ENCODE measurements around the gene KPNA5.
"Not testable (repeated sequence)": the region's sequence is repeated elsewhere in the genome, so short reads cannot be mapped to it uniquely, and the experiment has no call there.

The KPNA5 gene

DNA sequence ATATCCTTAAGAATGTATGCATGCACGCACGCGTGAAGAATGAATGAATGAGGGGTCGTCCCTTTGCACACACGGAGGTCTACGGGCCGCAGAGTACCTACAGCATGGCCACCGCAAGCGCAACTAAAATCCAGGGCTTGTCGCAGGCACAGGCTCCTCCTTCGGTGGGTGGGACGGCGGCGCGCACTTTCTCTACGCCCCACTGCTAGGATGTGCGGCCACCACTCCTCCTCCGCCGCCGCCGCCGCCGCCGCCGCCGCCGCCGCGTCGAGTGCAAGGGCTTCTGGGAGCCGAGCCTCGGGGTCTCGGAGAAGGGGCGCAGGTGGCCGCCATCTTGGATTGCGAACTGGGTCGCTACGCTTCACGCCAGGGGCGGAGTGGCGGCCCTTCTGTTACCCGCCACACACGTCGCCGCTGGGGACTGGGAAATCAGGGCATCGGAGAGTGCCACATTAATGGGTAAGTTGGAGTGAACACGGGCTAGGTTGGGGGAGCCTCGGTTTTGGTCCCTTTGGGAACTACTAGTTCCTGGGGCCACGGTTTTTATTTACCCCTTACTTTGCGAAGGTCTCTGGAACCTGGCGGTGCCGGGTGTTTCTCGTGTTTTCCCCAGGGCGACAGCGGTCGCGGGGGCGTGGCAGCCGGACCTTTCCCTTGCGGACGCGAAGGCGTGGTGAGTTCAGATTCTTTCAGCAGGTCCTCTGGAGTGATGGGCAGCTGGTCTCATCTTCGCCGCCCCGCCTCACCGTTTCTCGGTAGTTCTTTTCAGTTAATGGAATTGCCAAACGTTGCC is at the start of gene KPNA5:
Gene KPNA5 (plus strand): TSS at position 332 of the 793 bp plus-strand sequence. CDS start 124 bp downstream, at position 456.
- DNase-seq, result peak; percentile 83

DNA sequence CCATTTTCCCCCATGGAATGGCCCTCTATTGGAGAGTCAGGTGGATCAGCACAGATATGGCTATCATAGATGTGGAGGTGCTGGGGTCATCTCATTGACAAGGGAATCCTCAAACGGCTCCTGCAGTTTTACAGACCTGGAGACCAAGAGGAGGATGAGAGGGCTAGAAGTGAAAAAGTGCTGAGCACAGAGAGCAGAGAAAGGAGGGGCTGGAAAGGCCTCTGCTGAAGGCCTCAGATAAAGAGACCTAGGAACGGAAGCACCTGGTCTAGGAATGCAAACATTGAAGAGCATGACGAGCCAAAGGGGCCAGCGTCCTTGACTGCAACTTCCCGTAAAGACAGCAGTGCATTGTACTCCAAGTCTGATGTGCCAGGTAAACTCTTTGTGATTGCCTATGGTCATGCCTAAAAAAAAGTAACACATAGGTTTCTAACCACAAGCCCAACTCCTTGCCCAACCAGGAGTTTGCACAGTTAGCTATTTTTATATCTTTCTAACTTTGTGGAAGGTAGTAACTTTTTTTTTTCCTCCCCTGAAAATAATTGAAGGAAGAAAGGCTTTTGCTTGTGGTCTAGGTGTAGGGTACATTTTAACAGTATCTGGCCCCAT is 49.5 kb upstream of the KPNA5 start:
- no peak for DNase-seq

DNA sequence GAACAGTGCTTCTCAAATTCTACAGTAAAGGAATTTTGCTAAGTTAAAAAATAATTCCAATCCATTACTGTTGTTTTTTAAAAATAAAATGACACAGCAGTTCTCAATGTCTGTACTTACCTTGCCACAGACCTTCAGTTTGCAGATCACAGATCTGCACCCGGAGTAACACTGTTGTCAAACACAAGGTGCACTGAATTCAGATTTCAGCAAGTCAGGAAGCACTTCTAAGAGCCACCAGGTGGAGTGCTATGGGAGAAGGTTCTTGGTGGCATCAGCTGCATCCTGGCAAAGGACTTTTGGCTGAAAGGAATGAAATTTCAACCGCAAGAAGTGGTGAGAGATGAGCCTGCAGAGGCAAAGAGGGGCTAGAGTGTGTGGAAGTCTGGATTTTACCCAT is 47.3 kb upstream of the KPNA5 start:
- no peak for DNase-seq

DNA sequence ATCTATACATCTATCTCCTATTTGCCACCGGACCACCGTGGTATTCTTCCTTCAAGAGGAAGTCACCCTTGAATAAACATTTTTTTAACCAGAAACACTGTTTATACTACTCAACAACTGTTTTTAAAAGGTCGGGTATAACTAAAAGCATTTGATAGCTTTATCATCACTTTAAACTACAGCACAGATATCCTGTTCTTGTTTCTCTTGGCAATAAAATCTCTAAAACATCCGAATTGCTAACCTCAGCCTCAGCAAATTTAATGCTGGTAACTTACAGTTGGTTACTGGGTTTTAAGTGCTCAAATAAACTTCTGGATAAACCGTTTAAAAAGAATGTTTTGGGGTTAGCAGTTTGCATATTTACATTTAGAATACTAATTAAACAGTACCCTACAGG is 32.9 kb upstream of the KPNA5 start:
- DNase-seq, result no peak

DNA sequence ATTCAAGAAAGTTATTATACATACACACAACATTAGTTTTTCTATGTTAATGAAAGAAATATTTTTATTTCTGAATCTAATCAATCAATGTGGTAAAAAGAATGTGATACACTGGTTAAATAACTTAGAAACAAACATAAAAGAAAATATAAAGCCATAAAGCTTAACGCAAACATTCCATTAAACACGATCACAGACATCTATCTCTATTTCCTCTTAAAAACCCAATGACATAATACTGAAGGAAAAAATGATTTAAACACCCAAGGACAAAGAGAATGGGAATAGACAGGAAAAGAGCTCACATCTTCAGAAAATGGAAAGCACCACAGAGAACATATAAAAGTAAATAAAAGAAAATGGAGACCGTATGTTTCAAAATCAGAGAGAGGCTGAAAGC is 31.9 kb upstream of the KPNA5 start:
- no peak for DNase-seq

DNA sequence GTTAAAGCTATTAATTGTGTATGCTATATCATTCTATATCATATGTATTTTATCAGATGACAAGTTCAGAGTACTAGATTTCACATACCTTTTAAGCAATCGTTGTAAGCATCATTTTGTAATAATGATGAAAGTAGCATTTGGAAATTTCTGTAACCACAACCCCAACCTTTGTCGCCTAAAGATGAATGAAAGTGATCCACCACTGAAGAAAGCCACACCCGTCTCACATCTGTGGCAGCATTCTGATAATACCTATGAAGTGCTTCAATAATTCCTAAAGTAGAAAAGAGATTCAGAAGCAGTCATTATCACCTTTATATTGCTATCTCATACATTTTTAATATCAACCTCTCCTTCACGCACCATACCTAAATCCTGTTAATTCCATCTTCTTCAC is 29.1 kb upstream of the KPNA5 start:
- no peak for DNase-seq

DNA sequence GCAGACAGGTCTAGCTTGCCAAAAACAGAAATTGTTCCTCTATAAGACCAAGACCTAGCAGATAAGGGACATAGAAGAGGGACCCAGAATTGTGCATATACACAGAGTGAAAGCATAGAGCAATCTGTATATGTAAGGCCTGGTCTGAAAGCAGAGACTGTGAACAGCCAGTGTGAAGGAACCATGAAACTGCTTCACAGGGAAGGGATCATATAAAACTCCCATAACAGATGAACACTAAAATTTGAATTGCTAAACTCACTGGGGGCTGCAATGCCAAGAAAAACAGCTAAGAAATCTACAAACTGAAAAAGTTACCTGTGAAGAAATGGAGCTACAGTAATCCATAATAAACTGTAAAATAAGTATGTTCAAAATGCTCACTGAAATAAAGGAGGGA is 19.4 kb upstream of the KPNA5 start:
- DNase-seq, result no peak

DNA sequence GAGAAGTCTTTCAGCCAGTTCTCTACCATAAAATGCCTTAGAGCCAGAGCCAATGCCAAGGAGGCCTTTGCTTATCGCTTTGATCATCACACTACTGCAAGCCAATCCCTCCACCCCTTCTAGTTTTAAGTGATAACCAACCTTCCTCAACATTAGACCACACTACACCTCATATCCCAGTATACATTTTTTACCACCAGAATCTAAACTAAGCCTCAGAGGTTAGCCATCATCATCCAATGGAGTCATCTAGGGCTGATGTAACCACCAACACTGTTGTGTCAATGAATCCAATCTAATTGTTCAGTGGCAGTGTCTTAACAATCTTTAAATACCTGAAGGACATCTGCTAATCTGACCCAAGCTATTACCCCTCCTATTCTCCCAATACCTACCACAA is 18.8 kb upstream of the KPNA5 start:
- no peak for DNase-seq

DNA sequence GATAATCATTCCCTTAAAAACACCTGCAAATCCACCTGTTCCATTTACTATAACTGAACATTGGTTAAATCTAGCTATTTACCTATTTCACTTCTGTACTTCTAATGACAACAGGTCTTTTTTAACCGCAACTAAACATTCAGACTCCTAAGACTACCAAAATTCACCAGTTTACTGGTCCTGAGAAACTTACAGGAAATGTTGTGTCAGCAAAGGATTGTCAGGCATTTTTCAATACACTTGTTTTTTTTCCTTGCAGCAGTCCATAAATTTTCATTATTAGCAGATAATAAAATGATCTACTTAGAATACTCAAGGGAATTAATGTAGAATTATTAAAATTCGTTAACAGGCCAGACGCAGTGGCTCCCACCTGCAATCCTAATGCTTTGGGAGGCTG is 17.7 kb upstream of the KPNA5 start:
- DNase-seq, result no peak

DNA sequence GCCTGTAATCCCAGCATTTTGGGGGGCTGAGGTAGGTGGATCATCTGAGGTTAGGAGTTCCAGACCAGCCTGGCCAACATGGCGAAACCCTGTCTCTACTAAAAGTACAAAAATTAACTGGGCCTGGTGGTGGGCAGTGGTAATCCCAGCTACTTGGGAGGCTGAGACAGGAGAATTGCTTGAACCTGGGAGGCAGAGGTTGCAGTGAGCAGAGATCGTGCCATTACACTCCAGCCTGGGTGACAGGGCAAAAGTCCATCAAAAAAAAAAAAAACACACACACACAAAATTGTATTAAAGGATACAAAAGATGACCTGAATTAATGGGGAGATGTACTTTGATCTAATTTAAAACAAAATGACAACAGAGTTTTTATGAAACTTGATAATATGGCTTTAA is 16.8 kb upstream of the KPNA5 start:
- not testable (repeated sequence) for DNase-seq

DNA sequence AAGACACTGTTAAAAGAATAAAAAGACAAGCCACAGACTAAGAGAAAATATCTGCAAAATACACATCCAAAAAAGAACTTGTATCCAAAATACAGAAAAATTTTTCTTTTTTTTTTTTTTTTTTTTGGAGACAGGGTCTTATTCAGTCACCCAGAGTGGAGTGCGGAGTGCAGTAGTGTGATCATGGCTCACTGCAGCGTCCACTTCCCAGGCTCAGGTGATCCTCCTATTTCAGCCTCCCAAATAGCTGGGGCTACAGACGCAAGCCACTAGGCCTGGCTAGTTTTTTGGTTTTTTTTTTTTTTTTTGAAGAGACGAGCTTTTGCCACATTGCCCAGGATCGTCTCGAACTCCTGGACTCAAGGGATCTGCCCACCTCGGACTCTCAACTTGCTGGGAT is 15.5 kb upstream of the KPNA5 start:
- no peak for DNase-seq

DNA sequence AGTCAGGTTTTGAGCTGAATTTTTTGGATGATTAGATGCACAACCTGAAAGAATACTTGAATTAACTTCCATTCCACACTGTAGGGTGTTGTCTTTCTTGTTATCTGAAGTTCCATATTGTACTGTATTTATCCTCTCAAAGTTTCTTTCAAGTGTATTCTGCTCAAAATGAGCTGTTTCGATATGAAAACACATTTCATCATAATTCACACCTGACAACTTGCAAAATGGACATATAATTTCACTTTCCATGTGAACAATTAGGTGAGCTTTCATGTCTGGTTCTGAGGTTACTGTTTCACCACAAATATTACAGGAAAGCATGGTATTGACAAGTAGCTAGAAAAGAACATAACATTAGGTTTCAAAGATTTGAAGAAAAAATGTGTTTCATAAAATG is 14.1 kb upstream of the KPNA5 start:
- no peak for DNase-seq

DNA sequence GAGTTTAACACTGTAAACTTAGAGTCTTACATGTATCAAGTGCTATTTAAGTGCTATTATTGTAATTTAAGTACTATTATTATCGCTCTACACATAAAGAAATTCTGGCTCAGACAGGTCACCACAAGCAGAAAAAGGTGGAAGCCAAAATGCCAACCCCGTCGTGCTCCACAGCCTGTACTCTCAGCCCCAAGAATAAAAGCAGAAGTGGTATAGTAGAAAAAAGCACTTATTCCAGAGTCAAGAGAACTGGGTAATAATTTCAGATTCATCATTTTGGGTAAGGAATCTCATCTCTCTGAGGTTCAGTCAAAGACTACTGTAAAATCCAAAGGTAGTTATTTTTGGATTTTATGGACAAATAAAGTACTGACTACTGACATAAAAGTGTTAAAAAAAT is 13.4 kb upstream of the KPNA5 start:
- no peak for DNase-seq

DNA sequence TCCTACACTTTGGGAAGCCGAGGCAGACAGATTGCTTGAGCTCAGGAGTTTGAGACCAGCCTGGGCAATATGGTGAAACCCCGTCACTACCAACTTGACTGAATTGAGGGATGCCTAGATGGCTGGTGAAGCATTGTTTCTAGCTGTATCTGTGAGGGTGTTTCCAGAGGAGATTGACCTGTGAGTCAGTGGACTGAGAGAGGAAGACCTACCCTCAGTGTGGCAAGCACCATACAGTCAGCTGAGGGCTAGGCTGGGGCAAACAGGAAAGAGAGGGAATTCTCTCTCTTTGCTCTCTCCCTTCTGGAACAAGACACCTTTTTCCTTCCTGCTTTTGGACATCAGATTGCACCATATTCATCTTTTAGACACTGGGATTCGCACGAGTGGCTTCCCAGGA is 8.7 kb upstream of the KPNA5 start:
- DNase-seq, result no peak

DNA sequence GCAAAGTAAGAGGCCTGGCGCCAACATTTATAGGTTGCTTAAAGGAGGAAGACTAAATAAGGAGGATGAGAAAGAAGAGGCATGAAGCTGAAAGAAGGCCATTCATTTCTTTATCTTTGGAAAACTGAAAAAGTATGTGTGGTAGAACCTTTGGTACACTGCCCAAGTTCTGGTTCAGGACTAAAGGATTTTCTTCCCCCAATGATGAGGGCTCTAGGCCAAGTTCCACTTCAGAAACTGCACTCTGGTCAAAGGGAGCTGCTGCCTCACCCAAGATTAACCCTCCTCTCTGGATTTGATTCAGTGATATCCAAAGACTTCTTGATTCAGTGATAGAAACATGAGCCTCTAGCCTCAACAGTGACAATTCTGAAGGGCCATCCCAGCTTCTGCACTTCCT is 5.0 kb upstream of the KPNA5 start:
- DNase-seq, result no peak

DNA sequence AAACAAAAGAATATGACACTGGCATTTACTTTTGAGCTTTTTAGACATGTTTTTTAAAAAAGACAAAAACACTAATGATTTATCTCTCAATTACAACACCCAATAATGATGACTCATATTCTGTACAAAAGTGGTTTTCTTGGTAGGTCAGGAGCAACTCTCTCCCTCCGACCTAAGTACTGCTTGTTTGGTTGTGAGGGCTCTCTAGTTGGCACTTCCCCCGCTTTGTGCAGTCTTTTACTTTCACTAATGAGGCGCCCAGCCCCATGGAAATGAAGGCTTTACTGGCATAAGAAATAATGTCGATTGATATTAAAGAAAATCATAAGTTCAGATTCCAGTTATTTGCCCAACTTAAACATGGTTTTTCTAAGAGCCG is 1.3 kb downstream of the KPNA5 start:
- no peak for DNase-seq

DNA sequence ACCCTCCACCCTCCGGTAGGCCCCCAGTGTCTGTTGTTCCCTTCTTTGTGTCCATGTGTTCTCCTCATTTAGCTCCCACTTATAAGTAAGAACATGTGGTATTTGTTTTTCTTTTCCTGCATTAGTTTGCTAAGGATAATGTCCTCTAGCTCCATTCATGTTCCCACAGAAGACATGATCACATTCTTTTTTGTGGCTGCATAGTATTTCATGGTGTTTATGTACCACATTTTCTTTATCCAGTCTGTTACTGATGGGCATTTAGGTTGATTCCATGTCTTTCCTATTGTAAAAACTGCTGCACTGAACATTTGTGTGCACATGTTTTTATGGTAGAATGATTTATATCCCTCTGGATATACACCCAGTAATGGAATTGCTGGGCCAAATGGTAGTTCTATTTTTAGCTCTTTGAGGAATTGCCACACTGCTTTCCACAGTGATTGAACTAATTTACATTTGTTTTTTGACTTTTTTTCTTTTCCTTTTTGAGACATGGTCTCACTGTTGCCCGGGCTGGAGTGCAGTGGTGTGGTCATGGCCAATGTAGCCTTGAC is 4.5 kb downstream of the KPNA5 start:
- no peak for DNase-seq

DNA sequence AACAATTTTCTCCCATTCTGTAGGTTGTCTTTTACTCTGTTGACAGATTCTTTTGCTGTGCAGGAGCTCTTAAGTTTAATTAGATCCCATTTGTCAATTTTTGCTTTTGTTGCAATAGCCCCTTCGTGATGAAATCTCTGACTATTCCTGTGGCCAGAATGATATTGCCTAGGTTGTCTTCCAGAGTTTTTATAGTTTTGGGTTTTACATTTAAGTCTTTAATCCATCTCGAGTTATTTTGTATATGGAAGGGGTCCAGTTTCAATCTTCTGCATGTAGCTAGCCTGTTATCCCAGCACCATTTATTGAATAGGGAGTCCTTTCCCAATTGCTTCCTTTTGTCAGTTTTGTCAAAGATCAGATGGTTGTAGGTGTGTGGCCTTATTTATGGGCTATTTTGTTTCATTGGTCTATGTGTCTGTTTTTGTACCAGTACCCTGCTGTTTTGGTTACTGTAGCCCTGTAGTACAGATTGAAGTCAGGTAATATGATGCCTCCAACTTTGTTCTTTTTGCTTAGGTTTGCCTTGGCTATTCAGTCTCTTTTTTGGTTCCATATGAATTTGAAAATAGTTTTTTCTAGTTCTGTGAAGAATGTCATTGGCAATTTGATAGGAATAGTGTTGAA is 5.6 kb downstream of the KPNA5 start:
- not testable (repeated sequence) for DNase-seq

DNA sequence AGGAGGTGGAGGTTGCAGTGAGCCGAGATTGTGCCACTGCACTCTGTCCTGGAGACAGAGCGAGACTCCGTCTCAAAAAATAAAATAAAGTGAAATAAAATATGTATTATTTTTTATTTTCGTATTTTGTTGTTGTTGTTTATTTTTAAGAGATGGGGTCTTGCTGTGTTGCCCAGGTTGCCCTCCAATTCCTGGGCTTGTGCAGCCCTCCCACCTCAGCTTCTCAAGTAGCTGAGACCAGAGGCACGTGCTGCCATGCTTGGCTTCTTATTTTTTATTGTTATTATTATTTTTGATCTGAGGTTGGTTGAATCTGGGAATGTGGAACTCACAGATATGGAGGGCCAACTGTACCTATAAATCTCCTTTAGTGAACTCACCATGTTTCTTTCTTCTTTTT is 10.1 kb downstream of the KPNA5 start:
- no peak for DNase-seq

DNA sequence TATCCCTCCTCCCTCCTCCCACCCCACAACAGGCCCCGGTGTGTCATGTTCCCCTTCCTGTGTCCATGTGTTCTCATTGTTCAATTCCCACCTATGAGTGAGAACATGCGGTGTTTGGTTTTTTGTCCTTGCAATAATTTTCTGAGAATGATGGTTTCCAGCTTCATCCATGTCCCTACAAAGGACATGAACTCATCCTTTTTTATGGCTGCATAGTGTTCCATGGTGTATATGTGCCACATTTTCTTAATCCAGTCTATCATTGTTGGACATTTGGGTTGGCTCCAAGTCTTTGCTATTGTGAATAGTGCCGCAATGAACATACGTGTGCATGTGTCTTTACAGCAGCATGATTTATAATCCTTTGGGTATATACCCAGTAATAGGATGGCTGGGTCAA is 11.9 kb downstream of the KPNA5 start:
- DNase-seq, result not testable (repeated sequence)

DNA sequence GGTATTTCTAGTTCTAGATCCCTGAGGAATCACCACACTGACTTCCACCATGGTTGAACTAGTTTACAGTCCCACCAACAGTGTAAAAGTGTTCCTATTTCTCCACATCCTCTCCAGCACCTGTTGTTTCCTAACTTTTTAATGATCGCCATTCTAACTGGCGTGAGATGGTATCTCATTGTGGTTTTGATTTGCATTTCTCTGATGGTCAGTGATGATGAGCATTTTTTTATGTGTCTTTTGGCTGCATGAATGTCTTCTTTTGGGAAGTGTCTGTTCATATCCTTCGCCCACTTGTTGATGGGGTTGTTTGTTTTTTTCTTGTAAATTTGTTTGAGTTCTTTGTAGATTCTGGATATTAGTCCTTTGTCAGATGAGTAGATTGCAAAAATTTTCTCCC is 12.3 kb downstream of the KPNA5 start:
- not testable (repeated sequence) for DNase-seq

DNA sequence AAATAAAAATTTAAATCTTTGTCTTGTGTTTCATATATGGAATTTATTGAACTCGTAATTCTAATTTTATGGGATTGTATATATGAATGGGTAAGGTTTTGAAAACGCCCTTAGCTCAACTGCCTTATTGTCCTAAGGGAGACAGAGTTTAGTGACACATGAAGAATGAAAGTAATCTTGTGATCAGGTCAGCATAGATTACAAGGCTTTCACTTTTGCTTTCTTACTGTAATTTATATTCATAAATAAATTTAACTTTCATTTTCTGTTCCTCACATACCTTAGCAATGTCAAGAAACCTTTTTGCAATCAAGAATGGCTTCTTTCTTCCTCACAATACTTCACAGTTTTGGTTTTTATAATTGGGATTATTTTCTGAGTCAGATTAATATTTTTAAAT is 14.4 kb downstream of the KPNA5 start:
- DNase-seq, result no peak

DNA sequence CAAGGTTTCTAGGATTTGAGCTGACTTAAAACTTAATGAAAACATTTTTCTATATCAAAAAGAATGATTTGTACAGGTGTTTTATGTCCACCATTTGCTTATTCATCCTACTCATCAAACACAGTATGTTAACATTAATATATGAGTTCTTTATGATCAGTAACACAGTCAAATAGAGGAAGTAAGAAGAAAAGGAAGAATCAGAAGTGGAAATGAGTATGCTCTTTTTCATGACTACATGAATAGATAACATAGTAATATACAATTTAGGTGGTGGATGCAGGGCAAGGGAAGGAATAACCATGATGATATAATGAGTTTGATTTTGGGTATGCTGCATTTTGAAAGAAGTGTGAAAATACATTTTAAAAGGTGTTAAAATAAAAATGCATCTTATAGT is 16.5 kb downstream of the KPNA5 start:
- no peak for DNase-seq

DNA sequence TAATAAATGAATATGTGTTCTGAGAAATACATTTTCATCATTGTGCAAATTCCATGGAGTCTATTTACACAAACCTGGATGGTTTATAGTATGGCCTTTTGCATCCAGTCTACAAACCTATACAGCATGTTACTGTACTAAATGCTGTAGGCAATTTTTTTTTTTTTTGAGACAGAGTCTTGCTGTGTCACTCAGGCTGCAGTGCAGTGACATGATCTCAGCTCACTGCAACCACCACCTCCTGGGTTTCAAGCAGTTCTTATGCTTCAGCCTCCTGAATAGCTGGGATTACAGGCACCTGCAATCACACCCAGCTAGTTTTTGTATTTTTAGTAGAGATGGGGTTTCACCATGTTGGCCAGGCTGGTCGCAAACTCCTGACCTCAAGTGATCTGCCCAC is 22.9 kb downstream of the KPNA5 start:
- not testable (repeated sequence) for DNase-seq

Data from NCI-H1694 treated with DMSO at 0.1 percent for 48 hours (cell line).